Glutamatergic neuron (in vitro differentiated cells): ENCODE measurements around the gene AMN1. TPM values are rescaled to one million over a fixed set of nuclear protein-coding genes. Genes with fewer than 3 reads are reported as not detected.

Source experiments
- DNase-seq: peaks from one replicate; pipeline ENCODE4 v3.0.0; 2022
- H3K27ac Mint-ChIP-seq: one replicate; pipeline ENCODE4 v1.8.0; 2020; ENCODE audit warnings: mild to moderate bottlenecking, mixed read lengths, inconsistent platforms; ENCODE audit not compliant: unreplicated experiment
- H3K27me3 Mint-ChIP-seq: one replicate; pipeline ENCODE4 v1.8.0; 2020; ENCODE audit warnings: mild to moderate bottlenecking, moderate library complexity, mixed read lengths, inconsistent platforms; ENCODE audit not compliant: unreplicated experiment
- H3K36me3 Mint-ChIP-seq: one replicate; pipeline ENCODE4 v1.8.0; 2020; ENCODE audit warnings: mild to moderate bottlenecking, mixed read lengths, inconsistent platforms; ENCODE audit not compliant: unreplicated experiment
- H3K4me1 Mint-ChIP-seq: one replicate; pipeline ENCODE4 v1.8.0; 2020; ENCODE audit warnings: mild to moderate bottlenecking, low read depth, mixed read lengths, inconsistent platforms; ENCODE audit not compliant: unreplicated experiment
- H3K4me3 Mint-ChIP-seq: one replicate; pipeline ENCODE4 v1.8.0; 2020; ENCODE audit warnings: mild to moderate bottlenecking, mixed read lengths, inconsistent platforms; ENCODE audit not compliant: unreplicated experiment
- H3K9me3 Mint-ChIP-seq: one replicate; pipeline ENCODE4 v1.8.0; 2020; ENCODE audit warnings: mild to moderate bottlenecking, moderate library complexity, mixed read lengths, inconsistent platforms; ENCODE audit not compliant: unreplicated experiment
- total RNA-seq: library from RNA; stranded (reverse); fragmentation: NEBNext Ultra II Directional; extraction: Animal tissue kit (Norgen Biotek cat#: 25700); gene quantifications from one replicate; pipeline ENCODE4 v1.2.1, GENCODE V29; 2021; ENCODE audit not compliant: unreplicated experiment
- TF ChIP-seq, protein P1 (sequence below): fragments of 200-600 bp; sonication (generic); IDR thresholded peaks from one replicate; pipeline ENCODE4 v1.5.0; 2021; ENCODE audit not compliant: partially characterized antibody, unreplicated experiment

The AMN1 gene
- total RNA-seq, 1 donor from 2014 or later: 12.6 TPM

DNA sequence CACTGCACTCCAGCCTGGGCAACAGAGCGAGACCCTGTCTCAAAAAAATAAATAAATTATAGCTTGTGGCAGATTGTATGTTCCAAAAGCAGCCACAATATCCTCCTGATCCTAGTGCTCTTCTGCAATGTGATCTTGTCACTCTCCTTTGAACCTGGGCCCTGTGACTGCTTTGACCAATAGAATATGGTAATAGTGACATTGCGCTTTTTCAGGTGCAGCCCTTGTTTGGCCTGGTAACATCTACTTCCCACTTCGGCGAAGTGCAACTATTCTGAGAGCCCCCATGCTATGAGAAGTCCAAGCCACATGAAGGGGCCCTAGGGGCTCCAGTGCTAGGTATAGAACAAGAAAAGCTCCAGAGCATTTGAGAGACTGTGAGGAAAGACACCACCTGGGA, 106.8 kb downstream of the AMN1 start:
- no peak for DNase-seq
- H3K4me3 Mint-ChIP-seq: no peak overlapping the region
- no peaks in the 10 kb centered on the region for H3K36me3 Mint-ChIP-seq
- no peaks in the 10 kb centered on the region for H3K4me1 Mint-ChIP-seq
- H3K9me3 Mint-ChIP-seq: peaks cover 2% of the 10 kb centered on the region
- H3K27ac Mint-ChIP-seq: no peak overlapping the region
- H3K27me3 Mint-ChIP-seq: no peaks in the 10 kb centered on the region
- TF ChIP-seq, protein P1, sequence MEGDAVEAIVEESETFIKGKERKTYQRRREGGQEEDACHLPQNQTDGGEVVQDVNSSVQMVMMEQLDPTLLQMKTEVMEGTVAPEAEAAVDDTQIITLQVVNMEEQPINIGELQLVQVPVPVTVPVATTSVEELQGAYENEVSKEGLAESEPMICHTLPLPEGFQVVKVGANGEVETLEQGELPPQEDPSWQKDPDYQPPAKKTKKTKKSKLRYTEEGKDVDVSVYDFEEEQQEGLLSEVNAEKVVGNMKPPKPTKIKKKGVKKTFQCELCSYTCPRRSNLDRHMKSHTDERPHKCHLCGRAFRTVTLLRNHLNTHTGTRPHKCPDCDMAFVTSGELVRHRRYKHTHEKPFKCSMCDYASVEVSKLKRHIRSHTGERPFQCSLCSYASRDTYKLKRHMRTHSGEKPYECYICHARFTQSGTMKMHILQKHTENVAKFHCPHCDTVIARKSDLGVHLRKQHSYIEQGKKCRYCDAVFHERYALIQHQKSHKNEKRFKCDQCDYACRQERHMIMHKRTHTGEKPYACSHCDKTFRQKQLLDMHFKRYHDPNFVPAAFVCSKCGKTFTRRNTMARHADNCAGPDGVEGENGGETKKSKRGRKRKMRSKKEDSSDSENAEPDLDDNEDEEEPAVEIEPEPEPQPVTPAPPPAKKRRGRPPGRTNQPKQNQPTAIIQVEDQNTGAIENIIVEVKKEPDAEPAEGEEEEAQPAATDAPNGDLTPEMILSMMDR: no peak

Other genes starting within 250 kb of the AMN1 start
- gene DENND5B, start 137.9 kb downstream of the AMN1 start, total RNA-seq: 45.6 TPM
- 2.2 TPM for gene ETFBKMT, start 69.3 kb downstream of the AMN1 start, total RNA-seq
- 38.3 TPM for gene RESF1, start 230.4 kb upstream of the AMN1 start, total RNA-seq